ENCODE data around the gene DDX1.
"Not testable (repeated sequence)": the region's sequence is repeated elsewhere in the genome, so short reads cannot be mapped to it uniquely, and the experiment has no call there.

Gene DDX1

GRCh38 chr2:15677141-15677843 is 85.6 kb downstream of the DDX1 start:
- DNase-seq (ENCODE audit: low spot score): no peak

GRCh38 chr2:15678346-15678745 is 86.7 kb downstream of the DDX1 start:
- DNase-seq (ENCODE audit: low spot score): no peak

GRCh38 chr2:15678909-15679308 is 87.2 kb downstream of the DDX1 start:
- DNase-seq (ENCODE audit: low spot score): no peak

GRCh38 chr2:15679386-15679924 is 87.8 kb downstream of the DDX1 start:
- DNase-seq (ENCODE audit: low spot score): no peak

GRCh38 chr2:15680132-15680531 is 88.5 kb downstream of the DDX1 start:
- not testable (repeated sequence) for DNase-seq (ENCODE audit: low spot score)

All from putamen (tissue), 1 donor.